NCI-H2107 treated with DMSO at 0.1 percent for 48 hours (cell line): ENCODE measurements around the gene BSDC1.
"Not testable (repeated sequence)": the region's sequence is repeated elsewhere in the genome, so short reads cannot be mapped to it uniquely, and the experiment has no call there.

ENCODE experiments used
- DNase-seq: peaks from one replicate; lab custom pipeline; 2025; ENCODE audit not compliant: unreplicated experiment; lab: John Stamatoyannopoulos, UW

The BSDC1 gene

DNA sequence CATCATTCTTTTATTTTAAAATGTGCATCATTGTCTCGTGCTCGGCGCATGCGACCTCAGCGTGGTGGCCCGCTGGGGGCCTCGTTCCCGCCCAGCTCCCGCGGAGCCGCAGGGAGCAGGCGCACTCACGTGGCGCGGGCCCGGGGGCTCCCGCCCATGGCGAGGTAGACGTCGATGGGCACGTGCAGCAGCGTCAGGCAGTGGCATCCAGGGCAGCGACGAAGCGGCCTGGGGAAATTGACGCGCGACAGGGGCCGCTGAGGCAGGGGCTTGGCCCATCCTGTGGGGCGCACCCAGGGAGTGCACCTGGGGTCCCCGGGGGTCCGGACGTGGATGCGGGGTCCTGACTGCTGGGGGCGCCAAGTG lies 33.0 kb downstream of the BSDC1 start:
- no peak for DNase-seq

DNA sequence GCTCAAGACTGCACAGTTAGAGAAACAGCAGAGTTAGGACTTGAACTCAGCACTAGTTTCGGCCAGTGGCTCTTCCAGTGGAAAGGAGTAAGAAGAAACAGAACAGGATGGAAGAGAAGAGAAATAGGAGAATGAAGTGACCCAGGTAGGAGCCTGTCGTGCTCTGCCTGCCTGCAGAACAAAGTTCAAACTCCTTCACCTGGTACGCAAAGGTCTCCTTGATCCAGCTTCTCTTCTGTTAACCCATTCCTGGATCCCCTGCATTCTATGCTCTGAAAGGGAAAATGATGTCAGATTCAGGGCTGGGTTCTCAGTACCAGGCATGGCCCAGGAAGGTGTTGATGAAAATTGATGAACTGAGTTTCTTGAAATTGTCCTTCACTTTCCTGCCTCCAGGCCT lies 35.8 kb downstream of the BSDC1 start:
- DNase-seq: no peak

GRCh38 chr1:32357614-32358013 lies 36.6 kb downstream of the BSDC1 start:
- DNase-seq: no peak

DNA sequence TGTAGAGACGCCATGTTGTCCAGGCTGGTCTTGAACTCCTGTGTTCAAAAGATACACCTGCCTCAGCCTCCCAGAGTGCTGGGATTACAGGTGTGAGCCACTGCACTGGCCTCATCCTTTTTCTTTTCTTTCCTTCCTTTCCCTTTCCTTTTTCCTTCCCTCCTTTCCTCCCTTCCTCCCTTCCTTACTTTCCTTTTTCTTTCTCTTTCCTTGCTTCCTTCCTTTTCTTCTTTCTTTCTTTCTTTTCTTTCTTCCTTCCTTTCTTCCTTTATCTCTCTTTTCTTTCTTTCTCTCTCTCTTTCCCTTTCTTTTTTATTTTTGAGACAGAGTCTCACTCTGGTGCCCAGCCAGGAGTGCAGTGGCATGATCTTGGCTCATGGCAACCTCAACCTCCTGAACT lies 37.8 kb downstream of the BSDC1 start:
- no peak for DNase-seq

DNA sequence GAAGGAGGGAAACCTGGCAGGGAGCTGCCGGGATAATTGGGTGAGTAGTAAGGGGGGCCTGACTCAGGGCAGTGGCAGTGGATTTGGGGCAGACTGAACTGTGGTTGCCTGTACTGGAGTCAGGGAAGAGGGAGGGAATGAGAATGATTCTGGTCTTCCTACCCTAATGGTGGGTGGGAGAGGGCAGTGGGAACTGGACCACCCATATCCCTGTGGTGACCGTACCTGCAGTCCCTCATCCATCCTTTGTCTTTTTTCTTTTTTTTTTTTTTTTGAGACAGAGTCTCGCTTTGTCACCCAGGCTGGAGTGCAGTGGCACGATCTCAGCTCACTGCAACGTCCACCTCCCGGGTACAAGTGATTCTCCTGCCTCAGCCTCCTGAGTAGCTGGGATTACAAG lies 38.5 kb downstream of the BSDC1 start:
- not testable (repeated sequence) for DNase-seq

DNA sequence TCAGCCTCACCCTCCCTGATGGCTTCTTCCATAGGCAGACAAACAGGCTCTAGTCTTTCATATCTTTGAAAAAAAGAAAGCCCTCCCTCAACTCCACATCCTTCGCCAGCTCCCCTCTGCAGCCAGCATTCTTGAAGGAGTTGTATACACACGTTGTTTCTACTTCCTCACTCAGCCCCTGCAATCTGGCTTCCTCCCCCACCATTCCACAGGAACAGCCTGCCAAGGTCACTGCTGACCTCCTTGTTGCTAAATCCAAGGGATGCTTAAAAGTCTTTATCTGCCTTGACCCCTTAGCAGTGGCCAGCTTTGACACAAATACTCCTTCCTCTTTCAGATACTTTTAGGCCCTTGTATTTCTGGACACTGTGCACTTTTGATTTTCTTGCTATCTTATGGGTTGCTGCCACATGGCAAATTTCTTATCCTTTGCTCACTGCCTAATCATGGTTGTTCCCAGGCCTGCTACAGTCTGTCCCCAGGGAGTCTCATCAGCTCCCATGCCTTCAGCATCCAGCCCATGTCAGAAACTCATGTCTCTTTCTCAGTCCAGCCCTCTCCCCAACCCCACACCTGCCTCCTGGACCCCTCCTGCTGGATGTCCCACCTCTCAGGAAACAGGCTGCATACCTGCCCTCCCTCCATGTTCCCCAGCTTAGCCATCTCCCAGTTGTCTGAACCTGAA lies 40.2 kb downstream of the BSDC1 start:
- no peak for DNase-seq

GRCh38 chr1:32353431-32353830 lies 40.8 kb downstream of the BSDC1 start:
- no peak for DNase-seq

DNA sequence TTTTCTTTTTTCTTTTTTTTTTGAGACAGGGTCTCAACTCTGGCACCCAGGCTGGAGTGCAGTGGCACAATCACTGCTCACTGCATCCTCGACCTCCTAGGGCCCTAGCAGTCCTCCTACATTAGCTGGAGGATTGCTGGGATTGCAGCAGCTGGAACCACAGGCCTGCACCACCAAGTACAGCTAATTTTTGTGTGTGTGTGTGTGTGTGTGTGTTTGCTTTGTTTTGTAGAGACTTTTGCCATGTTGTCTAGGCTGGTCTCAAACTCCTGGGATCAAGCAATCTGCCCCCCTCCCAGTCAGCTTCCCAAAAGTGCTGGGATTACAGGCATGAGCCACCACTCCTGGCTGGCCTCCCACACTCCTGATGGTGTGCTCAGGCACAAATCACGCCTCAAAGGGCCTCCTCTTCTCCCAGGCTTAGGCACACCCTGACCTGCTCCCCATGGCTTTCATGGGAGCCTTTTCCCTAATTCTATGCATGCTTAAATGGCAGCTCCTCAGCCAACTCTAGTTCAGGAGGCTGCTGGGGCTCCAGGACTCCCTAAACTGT lies 41.3 kb downstream of the BSDC1 start:
- DNase-seq: no peak

DNA sequence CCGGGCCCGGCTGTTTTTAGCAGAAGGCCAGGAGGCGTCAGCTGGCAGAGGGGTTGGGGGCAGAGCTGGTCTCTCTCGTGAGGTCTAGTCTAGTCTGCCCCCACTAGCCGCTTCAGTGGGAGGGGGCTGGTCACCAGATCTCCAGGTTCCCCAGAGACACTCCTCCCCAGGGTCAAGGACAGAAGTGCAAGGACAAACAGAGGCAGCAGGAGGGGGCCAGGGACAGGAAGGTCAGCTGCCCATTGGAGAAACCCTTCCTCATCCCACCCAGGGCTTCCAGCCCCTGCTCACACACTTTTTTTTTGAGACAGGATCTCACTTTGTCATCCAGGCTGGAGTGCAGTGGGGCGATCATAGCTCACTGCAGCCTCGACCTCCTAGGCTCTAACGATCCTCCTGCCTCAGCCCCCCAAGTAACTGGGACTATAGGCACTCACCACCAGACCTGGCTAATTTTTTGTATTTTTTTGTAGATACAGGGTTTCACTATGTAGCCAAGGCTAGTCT lies 41.9 kb downstream of the BSDC1 start:
- DNase-seq: no peak

GRCh38 chr1:32351399-32352238 lies 42.6 kb downstream of the BSDC1 start:
- peak; percentile 90 for DNase-seq

DNA sequence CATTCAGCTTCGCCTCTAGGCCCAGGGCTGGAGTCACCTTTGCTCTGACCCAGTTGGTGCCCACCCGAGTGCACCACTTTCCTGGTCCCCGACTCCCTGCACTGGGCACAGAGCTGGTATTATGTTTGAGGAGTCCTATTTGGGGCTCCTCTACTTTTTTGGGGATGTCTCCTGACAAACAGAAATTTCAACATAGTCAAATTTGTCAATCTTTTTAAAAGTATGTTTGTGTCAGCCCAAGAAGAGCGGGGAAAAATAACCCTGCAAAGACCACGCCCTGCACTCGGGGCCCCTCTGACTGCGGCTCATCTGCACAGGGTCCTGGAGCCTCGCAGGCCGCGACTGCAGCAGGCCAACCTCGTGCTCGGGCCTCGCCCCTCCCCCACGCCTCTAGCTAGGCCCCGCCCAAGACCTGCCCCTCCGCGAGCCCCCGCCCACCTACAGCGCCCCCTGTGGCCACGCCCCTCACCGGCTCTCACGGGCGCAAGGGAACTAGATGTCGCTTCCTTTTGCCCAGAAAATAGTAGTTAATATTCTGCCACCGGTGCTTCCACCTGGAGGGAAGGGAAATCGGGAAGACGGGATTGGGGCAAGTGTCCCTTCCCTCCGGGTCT lies 43.3 kb downstream of the BSDC1 start:
- DNase-seq: peak; percentile 55

DNA sequence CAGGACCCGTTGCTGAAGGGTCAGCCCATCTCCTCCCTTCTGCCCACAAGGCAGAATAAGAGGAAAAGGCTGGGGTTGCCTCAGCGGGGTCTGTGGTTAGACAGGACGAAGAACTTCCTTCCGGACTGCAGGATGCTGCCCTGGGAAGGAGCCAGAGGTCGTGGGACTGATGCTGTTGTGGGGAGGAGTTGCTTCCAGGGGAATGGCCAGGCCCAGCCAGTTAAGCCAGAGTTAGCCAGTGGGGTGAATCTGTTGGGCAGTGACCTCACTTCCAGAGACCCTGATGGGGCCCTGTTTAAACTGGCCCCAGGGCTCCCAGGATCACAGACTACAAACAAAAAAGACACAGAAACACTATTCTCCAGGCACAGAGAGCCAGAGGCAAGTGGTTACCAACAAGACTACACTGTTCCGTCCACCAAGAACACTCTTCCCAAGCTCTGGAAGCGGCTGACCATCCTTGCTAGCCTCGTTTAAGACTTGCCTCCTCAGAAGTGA lies 45.0 kb downstream of the BSDC1 start:
- DNase-seq: no peak

DNA sequence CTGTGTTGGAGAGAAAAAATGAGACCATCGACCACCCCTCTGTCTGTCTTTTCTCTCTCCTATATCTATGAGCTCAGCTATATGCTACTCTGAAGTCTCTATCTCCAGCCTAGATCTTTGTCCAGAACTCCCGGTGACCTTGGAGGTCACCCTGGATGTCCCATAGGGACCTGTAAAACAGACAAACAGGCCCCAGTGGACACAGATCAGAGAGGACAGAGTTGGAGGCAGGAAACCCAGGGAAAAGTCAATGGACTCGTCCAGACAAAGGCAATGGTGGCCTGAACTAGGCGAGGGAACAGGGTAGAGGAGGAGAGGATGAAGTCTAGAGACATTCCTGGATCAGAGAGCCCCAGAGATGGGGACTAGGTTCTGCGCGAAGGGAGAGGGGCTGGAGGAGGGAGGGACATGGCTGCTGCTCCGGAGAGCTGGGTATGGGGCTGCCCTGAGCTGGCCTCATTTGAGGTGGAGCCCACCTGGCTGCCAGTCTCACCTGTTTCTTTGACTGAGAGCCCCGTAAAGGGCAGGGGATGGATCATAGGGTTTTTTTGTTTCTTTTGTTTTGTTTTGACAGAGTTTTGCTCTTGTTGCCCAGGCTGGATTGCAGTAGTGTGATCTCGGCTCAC lies 47.6 kb downstream of the BSDC1 start:
- DNase-seq: no peak

DNA sequence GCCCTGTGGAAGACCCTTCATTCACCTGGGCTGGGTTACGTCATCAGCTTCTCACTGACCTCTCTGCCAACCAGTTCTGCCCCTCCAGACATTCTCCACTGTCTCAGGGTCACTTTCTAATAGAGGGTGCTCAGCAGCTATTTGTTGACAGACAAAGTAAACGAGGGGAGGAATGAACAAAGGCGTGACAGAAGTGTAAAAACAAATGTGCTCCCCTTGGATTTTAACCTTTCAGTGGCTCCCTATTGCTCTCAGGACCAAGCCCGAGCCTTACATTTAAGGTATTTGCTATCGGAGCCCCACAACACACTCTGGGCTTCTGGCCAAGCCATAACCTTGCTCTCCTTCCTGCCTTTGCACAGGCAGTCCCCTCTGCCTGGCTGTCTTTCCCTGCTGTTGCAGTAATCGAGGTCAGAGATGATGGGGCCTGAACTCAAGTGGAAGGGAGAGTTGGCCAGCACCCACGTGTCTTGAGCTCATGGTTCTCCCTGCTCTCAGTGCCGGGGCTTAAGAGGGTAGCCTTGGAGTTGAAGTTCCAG lies 48.9 kb downstream of the BSDC1 start:
- peak; percentile 40 for DNase-seq

DNA sequence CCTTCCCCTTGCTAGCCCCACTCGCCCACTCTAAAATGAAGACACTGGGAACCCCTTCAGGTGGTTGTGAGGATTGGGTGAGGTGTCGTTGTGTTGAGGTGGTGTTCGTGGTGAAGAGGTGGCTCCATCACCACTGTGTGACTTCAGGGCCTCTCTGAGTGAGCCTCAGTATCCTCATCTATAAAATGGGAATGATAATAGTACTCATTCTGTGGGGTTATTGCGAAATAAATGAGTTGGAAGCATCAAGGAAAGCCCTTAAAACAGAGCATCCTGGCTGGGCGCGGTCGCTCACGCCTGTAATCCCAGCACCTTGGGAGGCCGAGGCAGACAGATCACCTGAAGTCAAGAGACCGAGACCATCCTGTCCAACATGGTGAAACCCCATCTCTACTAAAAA lies 51.5 kb downstream of the BSDC1 start:
- DNase-seq: no peak

- DNase-seq: no peak
These were observed 52.3 kb downstream of the BSDC1 start for GRCh38 chr1:32341971-32342370.

- DNase-seq: no peak
These were observed 53.0 kb downstream of the BSDC1 start for GRCh38 chr1:32341186-32341757.

- DNase-seq: no peak
These were observed 54.8 kb downstream of the BSDC1 start for GRCh38 chr1:32339363-32339978.

- no peak for DNase-seq
These were observed 55.5 kb downstream of the BSDC1 start for GRCh38 chr1:32338637-32339145.
